Jurkat, Clone E6-1 (cell line): ENCODE data around the gene TBC1D3I. TPM values are rescaled to one million over a fixed set of nuclear protein-coding genes. Genes with fewer than 3 reads are reported as not detected.
"Not testable (repeated sequence)": the region's sequence is repeated elsewhere in the genome, so short reads cannot be mapped to it uniquely, and the experiment has no call there.

ENCODE experiments used
- DNase-seq: peaks from one replicate; pipeline ENCODE4 v3.0.0-alpha.2; 2011; ENCODE audit warnings: low read depth, low spot score
- H3K4me3 ChIP-seq: 2 replicates; pipeline ENCODE4 v1.5.1; 2011; ENCODE audit warnings: mild to moderate bottlenecking, low read length, control low read depth, moderate library complexity
- polyA plus RNA-seq: library from polyadenylated mRNA; unstranded; fragments of >200 nt; gene quantifications from one replicate; pipeline ENCODE4 v1.2.1, GENCODE V29; 2012; ENCODE audit warnings: missing spikeins; ENCODE audit not compliant: insufficient read length, insufficient read depth

TBC1D3I gene
- 10.2 TPM for polyA plus RNA-seq

DNA sequence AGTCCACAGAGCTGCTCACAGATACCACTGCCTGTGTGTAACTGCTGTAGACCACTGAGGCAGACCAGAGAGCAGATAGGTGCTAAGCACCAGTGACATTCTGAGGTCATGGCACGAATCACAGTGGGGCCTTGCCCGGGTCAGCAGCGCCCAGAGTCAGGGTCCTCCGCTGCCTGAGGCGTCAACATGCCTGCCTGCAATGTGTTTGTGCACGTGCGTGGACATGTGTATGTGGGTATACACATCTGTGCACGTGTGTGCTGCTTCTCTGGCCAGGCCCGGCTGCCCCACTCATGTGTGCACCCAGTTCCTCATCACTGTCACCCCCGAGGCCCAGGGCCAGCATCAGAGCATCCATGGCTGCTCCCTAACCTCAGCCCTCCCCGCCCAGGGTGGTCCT is at the start of gene TBC1D3I:
Gene TBC1D3I, minus strand, starts transcription at position 101 of the 400 bp plus-strand sequence. CDS start 1,585 bp downstream, outside the sequence.
- not testable (repeated sequence) for H3K4me3 ChIP-seq, DNase-seq

DNA sequence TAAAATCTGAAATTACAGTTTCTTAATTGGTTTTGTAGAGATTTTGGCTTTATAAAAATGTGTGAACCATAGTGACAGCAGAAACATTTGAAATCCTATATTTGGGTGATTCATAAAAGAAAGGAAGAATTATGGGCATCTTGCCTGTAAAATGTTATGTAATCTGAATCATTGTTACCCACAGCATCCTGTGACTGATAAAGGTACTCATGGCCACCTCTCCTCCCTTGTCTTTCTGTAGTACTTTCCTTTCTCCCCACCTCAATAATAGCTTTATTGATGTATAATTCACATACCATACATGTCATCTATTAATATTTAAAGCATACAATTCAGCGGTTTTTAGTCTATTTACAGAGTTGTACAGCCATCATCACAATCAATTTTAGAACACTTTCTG is 30.8 kb upstream of the TBC1D3I start:
- not testable (repeated sequence) for DNase-seq, H3K4me3 ChIP-seq

DNA sequence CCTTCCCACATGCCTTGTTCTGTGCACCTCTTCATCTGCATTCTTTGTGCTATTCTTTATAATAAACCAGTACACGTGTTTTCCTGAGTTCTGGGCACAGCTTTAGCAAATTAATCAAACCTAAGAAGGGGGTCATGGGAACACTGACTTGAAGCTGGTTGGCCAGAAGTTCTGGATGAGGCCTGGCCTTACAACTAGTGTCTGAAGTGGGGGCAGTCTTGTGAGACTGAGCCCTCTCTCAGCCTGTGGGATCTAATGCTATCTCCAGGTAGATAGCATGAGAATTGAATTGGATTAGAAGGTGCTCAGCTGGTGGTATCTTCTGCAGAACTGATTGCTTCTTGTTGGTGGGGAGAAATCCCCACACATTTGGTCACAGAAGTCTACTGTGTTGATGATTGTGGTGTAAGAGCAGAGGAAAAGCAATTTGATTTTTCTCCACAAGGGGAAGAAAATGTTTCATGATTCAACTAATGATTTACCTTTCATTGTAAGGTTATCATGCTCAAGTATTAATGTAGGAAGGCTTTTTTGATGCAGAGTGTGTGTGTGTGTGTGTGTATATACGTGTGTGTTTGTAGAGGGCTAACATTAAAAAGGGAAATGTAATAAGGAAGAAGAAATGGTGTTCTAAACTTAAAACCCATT is 25.7 kb upstream of the TBC1D3I start:
- not testable (repeated sequence) for H3K4me3 ChIP-seq, DNase-seq

DNA sequence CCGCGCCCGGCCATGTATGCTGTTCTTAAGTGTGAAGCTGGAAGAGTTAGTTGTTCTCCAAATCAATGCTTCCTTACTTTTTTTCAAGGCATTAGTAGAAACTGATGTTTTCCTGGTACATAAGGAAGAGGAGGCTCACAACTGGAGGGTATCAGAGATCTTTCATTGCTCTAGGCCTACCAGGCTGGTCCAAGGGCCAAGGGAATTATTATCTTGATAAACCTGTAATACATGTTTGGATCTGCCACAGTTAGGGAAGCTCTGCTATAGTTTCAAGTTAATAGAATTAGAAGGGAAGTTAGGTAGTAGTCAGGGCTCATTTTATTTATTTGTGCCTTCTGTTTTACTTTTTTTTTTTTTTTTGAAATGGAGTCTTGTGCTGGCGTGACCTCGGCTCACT is 19.8 kb upstream of the TBC1D3I start:
- not testable (repeated sequence) for H3K4me3 ChIP-seq, DNase-seq

DNA sequence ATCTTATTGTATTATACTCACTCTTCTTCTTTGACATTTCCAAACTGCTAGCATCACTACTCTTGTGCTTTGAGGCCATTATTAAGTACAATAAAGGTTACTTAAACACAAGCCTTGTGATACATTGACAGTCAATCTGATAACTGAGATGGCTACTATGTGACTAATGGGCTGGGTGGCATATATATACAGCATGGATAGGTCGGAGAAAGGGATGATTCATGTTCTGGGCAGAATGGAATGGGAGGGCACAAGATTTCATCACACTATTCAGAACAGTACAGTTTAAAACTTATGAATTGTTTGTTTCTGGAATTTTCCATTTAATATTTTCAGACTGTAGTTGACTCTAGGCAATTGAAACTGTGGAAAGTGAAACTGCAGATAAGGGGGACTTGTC is 18.9 kb upstream of the TBC1D3I start:
- DNase-seq, H3K4me3 ChIP-seq: not testable (repeated sequence)

DNA sequence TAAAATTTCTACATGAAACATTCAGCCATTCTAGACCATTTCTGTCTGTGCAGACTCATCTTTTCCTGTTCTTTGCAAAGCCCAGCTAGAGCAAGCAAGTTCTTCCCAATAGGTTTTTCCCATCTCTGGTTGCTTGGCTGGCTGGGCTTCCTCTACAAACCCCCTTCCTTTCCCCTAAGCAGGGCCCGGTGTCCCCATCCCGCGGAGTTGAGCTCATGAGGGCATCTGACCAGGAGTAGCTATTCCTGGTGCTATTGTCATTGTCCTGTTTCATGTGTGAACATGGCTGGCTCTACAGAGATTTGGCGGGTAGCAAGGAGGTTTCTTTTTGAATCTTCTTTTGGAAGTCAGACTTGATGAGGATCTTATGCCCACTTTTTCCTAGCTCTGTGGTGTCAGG is 22.3 kb downstream of the TBC1D3I start:
- H3K4me3 ChIP-seq, DNase-seq: not testable (repeated sequence)

DNA sequence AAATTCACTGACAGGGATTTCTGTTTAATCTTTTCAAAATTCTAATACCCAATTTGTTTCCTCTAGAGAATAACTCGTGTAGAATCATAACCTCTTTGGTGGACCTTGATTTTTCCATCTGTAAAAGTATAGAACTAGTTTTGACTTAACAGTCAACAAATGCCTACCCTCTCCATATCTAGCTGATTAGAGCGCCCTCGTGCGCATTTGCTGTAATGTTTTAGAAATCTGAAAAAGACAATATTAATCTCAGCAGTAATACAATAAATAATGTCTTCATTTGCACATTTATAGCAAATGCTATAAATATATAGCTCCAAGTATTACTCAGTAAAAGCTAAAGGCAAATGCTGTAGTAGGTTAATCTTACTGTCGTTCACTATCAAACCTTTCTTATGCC is 34.7 kb downstream of the TBC1D3I start:
- H3K4me3 ChIP-seq, DNase-seq: not testable (repeated sequence)

DNA sequence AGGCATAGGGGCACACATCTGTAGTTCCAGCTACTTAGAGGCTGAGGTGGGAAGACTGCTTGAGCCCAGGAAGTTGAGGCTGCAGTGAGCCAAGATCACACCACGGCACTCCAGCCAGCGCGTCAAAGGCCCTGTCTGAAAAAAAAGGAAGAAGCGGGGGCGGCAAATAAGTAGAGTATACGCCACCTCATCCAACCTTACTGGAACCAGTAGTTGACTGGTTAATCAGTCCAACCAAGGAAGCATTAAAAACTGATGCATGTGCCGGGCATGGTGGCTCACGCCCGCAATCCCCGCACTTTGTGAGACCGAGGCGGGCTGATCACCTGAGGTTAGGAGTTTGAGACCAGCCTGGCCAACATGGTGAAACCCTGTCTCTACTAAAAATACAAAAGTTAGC is 41.4 kb downstream of the TBC1D3I start:
- not testable (repeated sequence) for H3K4me3 ChIP-seq, DNase-seq

DNA sequence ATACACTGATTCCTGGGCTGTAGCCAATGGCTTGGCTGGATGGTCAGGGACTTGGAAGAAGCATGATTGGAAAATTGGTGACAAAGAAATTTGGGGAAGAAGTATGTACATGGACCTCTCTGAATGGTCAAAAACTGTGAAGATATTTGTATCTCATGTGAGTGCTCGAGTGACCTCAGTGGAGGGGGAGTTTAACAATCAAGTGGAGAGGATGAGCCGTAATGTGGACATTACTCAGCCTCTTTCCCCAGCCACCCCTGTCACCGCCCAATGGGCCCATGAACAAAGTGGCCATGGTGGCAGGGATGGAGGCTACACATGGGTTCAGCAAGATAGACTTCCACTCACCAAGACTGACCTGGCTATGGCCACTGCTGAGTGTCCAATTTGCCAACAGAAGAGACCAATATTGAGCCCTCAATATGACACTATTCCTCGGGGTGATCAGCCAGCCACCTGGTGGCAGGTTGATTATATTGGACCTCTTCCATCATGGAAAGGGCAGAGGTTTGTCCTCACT is 42.7 kb downstream of the TBC1D3I start:
- DNase-seq, H3K4me3 ChIP-seq: not testable (repeated sequence)

DNA sequence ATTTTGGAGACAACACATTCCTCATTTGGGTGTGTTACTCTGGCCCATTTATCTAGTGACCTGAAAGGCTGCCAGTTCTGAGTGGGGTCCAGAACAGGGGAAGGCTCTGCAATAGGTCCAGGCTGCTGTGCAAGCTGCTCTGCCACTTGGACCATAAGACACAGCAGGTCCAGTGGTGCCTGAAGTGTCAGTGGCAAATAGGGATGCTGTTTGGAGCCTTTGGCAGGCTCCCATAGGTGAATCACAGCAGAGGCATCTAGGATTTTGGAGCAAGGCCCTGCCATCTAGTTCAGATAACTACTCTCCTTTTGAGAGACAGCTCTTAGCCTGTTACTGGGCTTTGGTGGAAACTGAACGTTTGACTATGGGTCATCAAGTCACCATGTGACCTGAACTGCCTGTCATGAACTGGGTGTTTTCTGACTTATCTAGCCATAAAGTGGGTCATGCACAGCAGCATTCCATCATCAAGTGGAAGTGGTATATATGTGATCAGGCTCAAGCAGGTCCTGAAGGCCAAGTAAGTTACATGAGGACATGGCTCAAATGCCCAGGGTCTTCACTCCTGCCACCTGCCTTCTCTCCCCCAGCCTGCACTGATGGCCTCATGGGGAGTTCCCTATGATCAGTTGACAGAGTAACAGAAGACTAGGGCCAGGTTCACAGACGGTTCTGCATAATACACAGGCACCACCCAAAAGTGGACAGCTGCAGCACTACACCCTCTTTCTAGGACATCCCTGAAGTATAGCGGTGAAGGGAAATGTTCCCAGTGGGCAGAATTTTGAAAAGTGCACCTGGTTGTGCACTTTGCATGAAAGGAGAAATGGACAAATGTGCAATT is 43.4 kb downstream of the TBC1D3I start:
- DNase-seq, H3K4me3 ChIP-seq: not testable (repeated sequence)

DNA sequence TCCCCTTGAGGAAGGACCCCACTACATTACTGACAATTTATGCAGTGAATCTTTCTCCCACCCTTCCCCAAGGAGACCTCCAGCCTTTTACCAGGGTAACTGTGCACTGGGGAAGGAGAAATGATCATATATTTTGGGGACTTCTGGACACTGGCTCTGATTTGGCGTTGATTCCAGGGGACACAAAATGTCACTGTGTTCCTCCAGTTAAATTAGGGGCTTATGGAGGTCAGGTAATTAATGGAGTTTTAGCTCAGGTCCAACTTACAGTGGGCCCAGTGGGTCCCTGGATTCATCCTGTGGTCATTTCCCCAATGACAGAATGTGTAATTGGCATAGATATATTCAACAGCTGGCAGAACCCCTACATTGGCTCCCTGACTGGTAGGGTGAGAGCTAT is 44.8 kb downstream of the TBC1D3I start:
- not testable (repeated sequence) for H3K4me3 ChIP-seq, DNase-seq

DNA sequence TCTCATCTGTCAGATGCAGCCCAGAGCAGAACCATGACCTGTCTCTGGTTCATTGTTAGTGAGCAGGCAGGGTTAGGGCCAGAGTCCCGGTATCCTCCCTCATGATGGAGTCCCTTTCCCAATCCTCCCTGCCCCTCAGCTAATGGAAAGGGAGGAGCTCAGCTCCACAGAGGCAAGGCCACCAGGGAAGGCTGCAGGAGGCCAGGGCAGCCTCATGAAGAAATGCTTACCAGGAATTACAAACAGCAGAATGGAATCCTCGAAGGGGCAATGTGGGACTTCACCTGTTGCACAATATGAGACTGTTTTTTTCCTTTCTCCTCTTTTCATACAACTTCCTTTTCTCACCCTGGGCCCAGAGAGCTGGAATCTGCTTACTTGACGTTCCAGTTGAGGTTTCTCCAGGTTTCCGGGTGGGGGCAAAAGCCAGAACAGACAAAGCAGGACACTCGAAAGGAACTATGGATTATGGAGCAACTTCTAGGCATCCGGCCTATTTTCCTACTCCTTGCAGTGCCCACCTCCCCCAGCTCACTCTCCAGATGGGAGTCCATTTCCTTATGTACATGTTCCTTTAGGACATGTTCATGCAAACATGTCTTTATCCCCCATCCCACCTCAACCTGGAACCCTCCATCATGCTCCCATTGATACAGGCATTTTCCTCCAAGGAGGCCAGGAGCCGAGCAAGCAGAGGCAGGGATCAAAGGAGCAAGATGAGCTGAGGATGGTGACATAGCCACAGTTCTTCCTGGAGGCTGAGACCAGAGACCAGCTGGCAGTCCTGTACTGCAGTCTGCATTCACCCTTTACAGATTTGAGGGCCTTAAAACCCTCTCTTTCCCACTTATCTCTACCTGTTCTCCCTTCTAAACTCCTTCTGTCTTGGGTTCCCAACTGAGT is 48.7 kb downstream of the TBC1D3I start:
- DNase-seq, H3K4me3 ChIP-seq: not testable (repeated sequence)

DNA sequence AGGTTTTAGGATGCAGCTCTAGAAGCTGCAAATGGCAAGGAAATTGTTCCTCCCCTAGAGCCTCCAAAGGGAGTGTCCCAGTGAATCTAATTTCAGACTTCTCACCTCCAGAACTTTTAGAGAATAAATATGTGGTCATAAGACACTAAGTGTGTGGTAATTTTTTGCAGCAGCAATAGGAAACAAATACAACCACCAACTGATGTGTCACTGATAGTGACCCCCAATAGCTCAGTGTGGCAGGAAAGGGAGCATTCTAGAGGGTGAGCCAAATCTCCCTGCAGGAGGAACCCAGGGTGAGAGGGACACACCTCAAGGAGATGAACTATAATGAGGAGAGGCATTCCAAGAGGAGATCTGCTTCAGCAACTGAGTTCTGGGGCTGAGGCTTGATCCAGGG is 49.5 kb downstream of the TBC1D3I start:
- no peak overlapping the region for H3K4me3 ChIP-seq
- DNase-seq = no peak

DNA sequence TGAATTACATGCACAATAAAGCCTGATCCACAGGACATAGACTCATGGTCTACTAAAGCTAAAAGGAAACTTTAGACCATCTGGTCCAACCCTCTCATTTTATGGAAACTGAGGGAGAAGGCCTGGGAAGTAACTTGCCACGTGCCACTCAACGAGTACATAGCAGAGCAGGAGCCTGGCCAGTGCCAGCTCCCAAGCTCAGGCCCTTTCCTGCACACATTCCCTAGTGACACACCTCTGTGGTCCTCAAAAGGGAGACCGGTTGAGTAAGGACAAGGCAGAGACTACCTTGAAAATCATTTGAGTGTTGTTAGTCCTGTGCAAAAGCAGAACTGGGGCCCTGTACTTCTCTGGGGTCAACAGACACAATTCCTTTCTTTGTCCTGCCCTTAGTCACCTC is 50.7 kb downstream of the TBC1D3I start:
- no peak overlapping the region for H3K4me3 ChIP-seq
- no peak for DNase-seq

DNA sequence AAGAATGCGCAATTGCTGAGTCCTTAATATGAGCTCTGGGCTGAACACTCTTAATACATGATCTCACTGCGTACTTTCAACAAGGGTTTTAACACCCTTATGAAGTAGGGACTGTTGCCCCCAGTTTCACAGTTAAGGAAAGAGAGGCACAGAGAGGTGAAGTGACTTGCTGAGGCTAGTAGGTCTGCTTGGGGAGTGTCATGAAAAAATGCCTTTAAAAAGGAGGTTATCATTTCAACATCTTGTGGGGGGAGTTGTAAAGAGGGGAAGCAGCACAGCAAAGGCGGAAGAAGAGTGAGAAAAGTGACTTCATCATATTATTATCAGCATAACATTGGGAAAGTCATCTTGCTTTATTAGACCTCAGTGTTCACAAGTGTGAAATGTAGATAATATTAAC is 51.4 kb downstream of the TBC1D3I start:
- H3K4me3 ChIP-seq = no peak overlapping the region
- DNase-seq = no peak

DNA sequence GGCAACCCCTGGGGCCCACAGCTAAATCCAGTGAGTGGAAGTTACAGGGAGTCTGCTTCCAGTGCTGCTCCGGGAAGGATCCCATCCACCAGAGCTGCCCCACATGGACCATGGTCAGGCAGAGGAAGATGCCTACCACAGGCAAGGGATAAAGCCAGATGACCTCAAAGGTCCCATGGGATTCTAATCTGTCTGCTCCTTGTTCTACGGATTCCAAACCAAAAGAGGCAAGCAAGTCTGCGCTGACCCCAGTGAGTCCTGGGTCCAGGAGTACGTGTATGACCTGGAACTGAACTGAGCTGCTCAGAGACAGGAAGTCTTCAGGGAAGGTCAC is 52.1 kb downstream of the TBC1D3I start:
- no peak overlapping the region for H3K4me3 ChIP-seq
- DNase-seq = no peak

DNA sequence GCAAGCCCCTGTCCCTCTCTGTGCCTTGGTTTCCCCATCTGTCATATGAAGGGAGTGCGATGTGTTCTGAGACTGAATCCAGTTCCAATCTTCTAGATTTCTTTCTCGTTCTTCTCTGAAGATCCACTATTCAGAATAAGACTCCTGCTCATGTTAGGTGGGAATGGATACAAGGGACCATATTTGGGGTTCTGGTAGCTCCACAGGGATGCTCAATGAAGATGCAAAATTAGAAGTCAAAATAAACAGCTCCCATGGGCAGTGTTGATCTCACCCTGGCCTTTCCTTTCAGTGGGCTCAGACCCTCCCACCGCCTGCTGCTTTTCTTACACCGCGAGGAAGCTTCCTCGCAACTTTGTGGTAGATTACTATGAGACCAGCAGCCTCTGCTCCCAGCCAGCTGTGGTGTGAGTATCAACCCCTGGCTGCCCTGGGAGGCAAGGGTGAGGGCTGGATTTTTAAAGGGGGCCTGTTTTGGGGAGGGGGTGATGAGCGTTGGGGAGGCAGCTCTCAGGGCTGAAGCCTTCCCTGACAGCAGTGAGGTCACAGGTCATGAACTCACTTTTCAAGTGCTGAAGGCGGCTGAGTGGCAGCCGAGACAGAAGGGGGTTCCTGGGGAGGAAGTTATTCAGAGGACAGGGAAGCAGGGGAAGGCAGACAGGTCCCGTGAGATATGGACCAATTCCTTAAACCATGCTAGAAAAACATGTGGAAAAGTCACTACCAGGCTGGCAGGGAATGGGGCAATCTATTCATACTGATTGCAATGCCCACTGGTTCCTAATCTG is 52.7 kb downstream of the TBC1D3I start:
- DNase-seq, H3K4me3 ChIP-seq: not testable (repeated sequence)

DNA sequence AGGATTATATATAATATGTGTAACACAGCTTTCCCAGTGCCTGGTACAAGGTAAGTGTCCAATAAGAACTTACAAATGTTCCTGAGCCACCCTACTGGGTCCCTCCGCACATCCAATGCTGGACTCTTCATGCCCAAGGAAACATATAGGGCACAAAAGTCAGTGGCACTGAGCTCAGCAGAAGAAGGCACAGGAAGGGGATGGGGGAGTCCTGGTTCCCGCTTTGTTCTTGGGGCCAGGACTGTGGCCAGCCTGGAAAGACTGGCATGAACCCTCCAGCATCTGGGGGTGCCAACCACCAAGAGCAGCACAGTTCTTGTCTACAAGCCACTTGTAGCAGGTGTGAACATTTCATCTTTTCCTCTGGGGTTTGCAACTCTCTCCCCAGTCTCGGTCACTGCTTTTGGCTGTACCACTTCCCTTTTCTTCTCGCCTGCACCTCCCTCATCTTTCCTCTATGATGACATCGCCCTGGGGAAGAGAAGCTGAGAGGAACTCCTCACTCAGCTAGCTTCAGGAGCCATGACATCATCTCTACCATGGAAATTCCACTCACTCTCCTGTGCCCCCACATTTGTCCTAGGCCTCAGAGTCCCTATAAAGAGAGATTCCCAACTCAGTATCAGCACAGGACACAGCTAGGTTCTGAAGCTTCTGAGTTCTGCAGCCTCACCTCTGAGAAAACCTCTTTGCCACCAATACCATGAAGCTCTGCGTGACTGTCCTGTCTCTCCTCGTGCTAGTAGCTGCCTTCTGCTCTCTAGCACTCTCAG is 53.7 kb downstream of the TBC1D3I start, which contains the start of gene CCL4L2:
Gene CCL4L2, plus strand, starts transcription at position 625 of the 773 bp plus-strand sequence.
- not testable (repeated sequence) for DNase-seq, H3K4me3 ChIP-seq
